GM19025 (cell line): Measurements from ENCODE around the gene ZNF217.
"Not testable (repeated sequence)": the region's sequence is repeated elsewhere in the genome, so short reads cannot be mapped to it uniquely, and the experiment has no call there.

ENCODE experiments used
- ATAC-seq: cut with Tn5 transposase; IDR thresholded peaks from one replicate; pipeline ENCODE4 v1.9.1; 2021; ENCODE audit warnings: mild to moderate bottlenecking, low read depth, moderate library complexity; ENCODE audit not compliant: unreplicated experiment

The ZNF217 gene

GRCh38 chr20:53585004-53585569 lies 8.6 kb downstream of the ZNF217 start:
- ATAC-seq = not testable (repeated sequence)

GRCh38 chr20:53584550-53584913 lies 9.1 kb downstream of the ZNF217 start:
- not testable (repeated sequence) for ATAC-seq

GRCh38 chr20:53583660-53584549 lies 9.7 kb downstream of the ZNF217 start:
- ATAC-seq = not testable (repeated sequence)

GRCh38 chr20:53582574-53583351 lies 10.9 kb downstream of the ZNF217 start:
- ATAC-seq = no peak

GRCh38 chr20:53582251-53582570 lies 11.4 kb downstream of the ZNF217 start:
- ATAC-seq = no peak

- no peak for ATAC-seq
Observed at GRCh38 chr20:53581444-53582250, 12.0 kb downstream of the ZNF217 start.

GRCh38 chr20:53580376-53581111 lies 13.1 kb downstream of the ZNF217 start:
- no peak for ATAC-seq

GRCh38 chr20:53579581-53580375 lies 13.9 kb downstream of the ZNF217 start:
- ATAC-seq = no peak

- ATAC-seq = no peak
Observed at GRCh38 chr20:53579266-53579580, 14.4 kb downstream of the ZNF217 start.

- no peak for ATAC-seq
Observed at GRCh38 chr20:53578492-53579222, 15.0 kb downstream of the ZNF217 start.

- no peak for ATAC-seq
Observed at GRCh38 chr20:53576586-53577318, 16.9 kb downstream of the ZNF217 start.

- no peak for ATAC-seq
Observed at GRCh38 chr20:53576195-53576580, 17.5 kb downstream of the ZNF217 start.

GRCh38 chr20:53575481-53576194 lies 18.0 kb downstream of the ZNF217 start:
- ATAC-seq = no peak

- no peak for ATAC-seq
Observed at GRCh38 chr20:53574819-53575218, 18.8 kb downstream of the ZNF217 start.

GRCh38 chr20:53574259-53574789 lies 19.3 kb downstream of the ZNF217 start:
- ATAC-seq = no peak

- ATAC-seq = no peak
Observed at GRCh38 chr20:53571555-53572286, 21.9 kb downstream of the ZNF217 start.
